ENCODE results near the gene LTA.

DNA sequence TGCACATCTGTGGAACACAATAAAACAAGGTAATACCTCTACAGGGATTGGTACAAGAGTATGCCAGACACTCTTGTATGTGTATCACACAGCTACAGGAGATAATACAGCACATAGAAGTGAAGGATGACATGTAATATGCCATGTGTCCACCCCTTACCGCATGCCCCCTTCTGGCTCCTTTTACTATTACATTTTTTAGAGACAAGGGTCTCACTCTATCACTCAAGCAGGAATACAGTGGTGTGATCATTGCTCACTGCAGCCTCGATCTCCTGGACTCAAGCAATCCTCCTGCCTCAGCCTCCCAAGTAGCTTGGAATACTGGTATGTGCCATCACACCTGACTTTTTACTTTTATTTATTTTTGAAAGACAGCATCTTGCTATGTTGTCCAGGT lies 24.9 kb downstream of the LTA start:
- peak; percentile 53 for TF ChIP-seq RAD21 (IDR thresholded peaks at IDR 0.05; ENCODE audit: low read depth)
- TF ChIP-seq, protein P1, sequence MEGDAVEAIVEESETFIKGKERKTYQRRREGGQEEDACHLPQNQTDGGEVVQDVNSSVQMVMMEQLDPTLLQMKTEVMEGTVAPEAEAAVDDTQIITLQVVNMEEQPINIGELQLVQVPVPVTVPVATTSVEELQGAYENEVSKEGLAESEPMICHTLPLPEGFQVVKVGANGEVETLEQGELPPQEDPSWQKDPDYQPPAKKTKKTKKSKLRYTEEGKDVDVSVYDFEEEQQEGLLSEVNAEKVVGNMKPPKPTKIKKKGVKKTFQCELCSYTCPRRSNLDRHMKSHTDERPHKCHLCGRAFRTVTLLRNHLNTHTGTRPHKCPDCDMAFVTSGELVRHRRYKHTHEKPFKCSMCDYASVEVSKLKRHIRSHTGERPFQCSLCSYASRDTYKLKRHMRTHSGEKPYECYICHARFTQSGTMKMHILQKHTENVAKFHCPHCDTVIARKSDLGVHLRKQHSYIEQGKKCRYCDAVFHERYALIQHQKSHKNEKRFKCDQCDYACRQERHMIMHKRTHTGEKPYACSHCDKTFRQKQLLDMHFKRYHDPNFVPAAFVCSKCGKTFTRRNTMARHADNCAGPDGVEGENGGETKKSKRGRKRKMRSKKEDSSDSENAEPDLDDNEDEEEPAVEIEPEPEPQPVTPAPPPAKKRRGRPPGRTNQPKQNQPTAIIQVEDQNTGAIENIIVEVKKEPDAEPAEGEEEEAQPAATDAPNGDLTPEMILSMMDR (IDR thresholded peaks at IDR 0.05 in 2 of 3, conservative IDR thresholded peaks at IDR 0.05 in 1 of 3; ENCODE audit: borderline replicate concordance in 1 of 3, insufficient read depth in 1 of 3, low read depth in 2 of 3, low read length in 2 of 3) = peak; percentile 49 to 58 (median 57); a peak in 4 of 6 replicates
- TF ChIP-seq FOSL1 (IDR thresholded peaks at IDR 0.05; ENCODE audit: low read depth) = no peak
- TF ChIP-seq POLR2A (IDR thresholded peaks at IDR 0.05; ENCODE audit: borderline replicate concordance, extremely low read depth, insufficient read depth, insufficient read length) = no peak
